Measurements from ENCODE around the gene LNX1.

Gene LNX1

DNA sequence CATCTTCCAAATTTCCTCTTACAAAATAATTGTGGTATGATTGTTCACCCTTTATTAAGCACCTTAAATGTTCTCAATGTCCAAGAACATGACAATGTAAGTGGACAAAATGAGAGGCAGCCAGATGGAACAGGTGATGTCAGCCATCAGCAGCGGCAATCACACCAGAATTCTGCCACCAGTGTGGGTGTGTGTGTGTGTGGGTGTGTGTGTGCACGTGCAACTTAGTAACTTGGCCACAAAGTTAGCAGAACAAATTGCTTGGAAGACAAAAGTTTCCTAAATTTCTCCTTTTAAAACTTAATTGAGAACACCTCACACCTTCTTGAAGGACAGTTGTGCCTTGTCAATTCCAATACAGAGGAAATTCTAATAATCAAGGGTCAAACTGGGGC, 18.7 kb downstream of the LNX1 start:
- no peak overlapping the region for H3K4me3 ChIP-seq (ENCODE audit: low read depth, low read length)
- in situ Hi-C loops (cut with HindIII; ENCODE audit: low pct_ligation_motif_present, low sequenced_read_pairs): no loop called here
- DNase-seq: no peak
- H3K27ac ChIP-seq: no peak overlapping the region
- no peaks in the 10 kb centered on the region for H3K36me3 ChIP-seq (replicated peaks)
- H3K27me3 ChIP-seq (replicated peaks): no peaks in the 10 kb centered on the region
- TF ChIP-seq, protein P1, sequence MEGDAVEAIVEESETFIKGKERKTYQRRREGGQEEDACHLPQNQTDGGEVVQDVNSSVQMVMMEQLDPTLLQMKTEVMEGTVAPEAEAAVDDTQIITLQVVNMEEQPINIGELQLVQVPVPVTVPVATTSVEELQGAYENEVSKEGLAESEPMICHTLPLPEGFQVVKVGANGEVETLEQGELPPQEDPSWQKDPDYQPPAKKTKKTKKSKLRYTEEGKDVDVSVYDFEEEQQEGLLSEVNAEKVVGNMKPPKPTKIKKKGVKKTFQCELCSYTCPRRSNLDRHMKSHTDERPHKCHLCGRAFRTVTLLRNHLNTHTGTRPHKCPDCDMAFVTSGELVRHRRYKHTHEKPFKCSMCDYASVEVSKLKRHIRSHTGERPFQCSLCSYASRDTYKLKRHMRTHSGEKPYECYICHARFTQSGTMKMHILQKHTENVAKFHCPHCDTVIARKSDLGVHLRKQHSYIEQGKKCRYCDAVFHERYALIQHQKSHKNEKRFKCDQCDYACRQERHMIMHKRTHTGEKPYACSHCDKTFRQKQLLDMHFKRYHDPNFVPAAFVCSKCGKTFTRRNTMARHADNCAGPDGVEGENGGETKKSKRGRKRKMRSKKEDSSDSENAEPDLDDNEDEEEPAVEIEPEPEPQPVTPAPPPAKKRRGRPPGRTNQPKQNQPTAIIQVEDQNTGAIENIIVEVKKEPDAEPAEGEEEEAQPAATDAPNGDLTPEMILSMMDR (IDR thresholded peaks at IDR 0.05; ENCODE audit: low read depth, low read length, missing control alignments): no peak

DNA sequence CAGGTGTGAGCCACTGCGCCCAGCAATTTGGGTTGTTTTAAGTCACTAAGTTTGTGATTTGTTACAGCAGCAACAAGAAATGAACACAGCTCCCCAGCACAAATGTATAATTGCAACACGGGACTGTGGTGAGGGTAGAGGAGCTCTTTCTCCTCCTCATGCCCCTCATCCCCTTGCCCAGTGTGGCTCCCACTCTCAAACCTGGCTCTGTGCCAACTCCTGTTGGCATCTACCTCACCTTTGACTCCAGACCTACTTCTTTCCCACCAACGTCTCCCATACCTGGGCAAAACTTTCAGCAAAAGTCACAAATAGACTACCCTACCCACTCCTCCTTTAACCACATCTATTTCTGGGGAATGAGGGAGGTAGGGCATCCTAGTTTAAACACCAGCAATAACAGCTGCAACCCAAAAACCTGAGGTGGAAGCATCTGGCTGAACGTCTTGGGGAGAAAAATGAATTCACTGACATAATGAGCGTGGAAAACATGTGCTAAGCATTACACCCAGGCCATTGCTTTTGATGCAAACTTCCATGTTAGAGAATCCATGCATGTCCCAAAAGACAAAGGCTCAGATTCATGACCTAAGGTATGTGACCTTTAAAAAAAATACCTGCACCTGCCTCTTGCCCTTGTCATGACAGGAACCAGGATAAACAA, 19.2 kb downstream of the LNX1 start:
- no peak overlapping the region for H3K27ac ChIP-seq
- in situ Hi-C loops (cut with HindIII; ENCODE audit: low pct_ligation_motif_present, low sequenced_read_pairs): no loop called here
- no peak overlapping the region for H3K4me3 ChIP-seq (ENCODE audit: low read depth, low read length)
- no peak for DNase-seq
- no peaks in the 10 kb centered on the region for H3K36me3 ChIP-seq (replicated peaks)
- TF ChIP-seq, protein P1 (IDR thresholded peaks at IDR 0.05; ENCODE audit: low read depth, low read length, missing control alignments): no peak
- no peaks in the 10 kb centered on the region for H3K27me3 ChIP-seq (replicated peaks)

DNA sequence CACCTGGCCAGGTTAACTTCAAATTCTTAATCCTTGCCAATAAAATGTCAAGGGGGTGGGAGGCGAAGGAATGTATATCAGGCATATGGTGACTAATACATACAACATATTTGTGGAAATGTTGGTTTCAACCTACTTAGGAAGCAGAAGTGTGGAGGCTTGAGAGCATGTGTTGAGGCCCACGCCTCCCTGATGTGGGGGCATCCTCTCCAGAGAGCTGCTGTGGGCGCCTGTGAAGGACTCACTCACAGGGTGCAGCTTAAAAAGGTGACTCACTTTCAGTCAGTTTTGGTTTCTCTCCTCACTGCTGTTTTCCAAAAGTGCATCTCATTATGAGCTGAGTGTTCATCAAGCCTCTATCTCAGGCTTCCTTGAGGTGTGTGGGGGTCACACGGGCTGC, 27.5 kb downstream of the LNX1 start:
- no peak overlapping the region for H3K4me3 ChIP-seq (ENCODE audit: low read depth, low read length)
- no peaks in the 10 kb centered on the region for H3K27me3 ChIP-seq (replicated peaks)
- no peaks in the 10 kb centered on the region for H3K36me3 ChIP-seq (replicated peaks)
- in situ Hi-C loops (cut with HindIII; ENCODE audit: low pct_ligation_motif_present, low sequenced_read_pairs): no loop called here
- TF ChIP-seq, protein P1 (IDR thresholded peaks at IDR 0.05; ENCODE audit: low read depth, low read length, missing control alignments): no peak
- no peak overlapping the region for H3K27ac ChIP-seq
- DNase-seq: peak; percentile 86

DNA sequence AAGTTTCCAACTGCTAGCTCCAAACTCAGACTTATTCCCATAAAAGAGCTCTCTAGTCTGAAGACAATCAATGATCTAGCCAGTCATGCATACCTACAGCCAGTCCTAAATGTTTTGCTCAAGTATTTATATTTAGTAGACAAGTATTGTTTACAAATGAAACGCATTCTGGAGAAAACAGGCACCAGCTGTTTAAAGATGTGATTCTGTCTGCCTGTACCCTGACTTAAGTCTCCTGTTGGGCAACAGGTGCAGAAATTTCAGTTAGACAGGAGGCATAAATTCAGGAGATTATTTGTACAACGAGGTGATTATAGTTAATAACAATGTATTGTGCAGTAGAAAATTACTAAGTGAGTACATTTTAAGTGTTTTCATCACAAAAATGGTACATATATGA, 28.9 kb downstream of the LNX1 start:
- in situ Hi-C loops (cut with HindIII; ENCODE audit: low pct_ligation_motif_present, low sequenced_read_pairs): no loop called here
- no peaks in the 10 kb centered on the region for H3K27me3 ChIP-seq (replicated peaks)
- TF ChIP-seq, protein P1 (IDR thresholded peaks at IDR 0.05; ENCODE audit: low read depth, low read length, missing control alignments): no peak
- no peak for DNase-seq
- no peak overlapping the region for H3K4me3 ChIP-seq (ENCODE audit: low read depth, low read length)
- H3K27ac ChIP-seq: no peak overlapping the region
- no peaks in the 10 kb centered on the region for H3K36me3 ChIP-seq (replicated peaks)

DNA sequence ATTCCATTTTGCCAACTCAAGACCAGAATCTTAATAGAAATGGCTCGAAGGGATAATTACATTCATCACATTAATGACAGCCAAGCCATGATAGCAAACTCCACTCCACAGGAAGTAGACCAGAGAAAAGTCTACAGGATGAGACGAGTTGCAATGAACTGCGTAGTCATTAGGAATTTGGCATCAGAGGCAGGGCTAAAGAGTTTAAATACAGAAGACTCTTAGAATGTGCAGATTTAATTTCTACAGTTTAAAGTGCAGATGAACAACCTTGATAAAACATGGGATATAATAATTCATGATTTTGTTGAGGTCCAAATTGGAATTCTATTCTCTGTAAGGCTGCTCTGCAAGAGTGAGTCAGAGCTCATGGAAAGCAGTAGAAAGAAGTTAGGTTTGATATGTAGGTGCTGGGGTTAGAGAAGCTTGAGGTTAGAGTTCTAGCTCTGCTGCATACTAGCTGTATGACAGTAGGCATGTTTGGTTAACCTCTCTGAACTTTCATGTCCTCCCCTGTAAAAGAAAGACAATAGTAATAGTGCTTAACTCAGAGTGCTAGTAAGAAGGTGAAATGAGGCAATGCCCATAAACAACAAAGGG, 32.2 kb downstream of the LNX1 start:
- TF ChIP-seq, protein P1 (IDR thresholded peaks at IDR 0.05; ENCODE audit: low read depth, low read length, missing control alignments): no peak
- no peak overlapping the region for H3K4me3 ChIP-seq (ENCODE audit: low read depth, low read length)
- no peaks in the 10 kb centered on the region for H3K36me3 ChIP-seq (replicated peaks)
- in situ Hi-C loops (cut with HindIII; ENCODE audit: low pct_ligation_motif_present, low sequenced_read_pairs): no loop called here
- no peaks in the 10 kb centered on the region for H3K27me3 ChIP-seq (replicated peaks)
- no peak for DNase-seq
- H3K27ac ChIP-seq: no peak overlapping the region
